NCI-H510A (cell line): ENCODE results near the gene SUMO4.
"Not testable (repeated sequence)": the region's sequence is repeated elsewhere in the genome, so short reads cannot be mapped to it uniquely, and the experiment has no call there.

Experiments used
- DNase-seq: peaks from one replicate; lab custom pipeline; 2025; lab: John Stamatoyannopoulos, UW

Gene SUMO4

GRCh38 chr6:149431905-149432775, 32.1 kb downstream of the SUMO4 start:
- DNase-seq, result peak; percentile 29

DNA sequence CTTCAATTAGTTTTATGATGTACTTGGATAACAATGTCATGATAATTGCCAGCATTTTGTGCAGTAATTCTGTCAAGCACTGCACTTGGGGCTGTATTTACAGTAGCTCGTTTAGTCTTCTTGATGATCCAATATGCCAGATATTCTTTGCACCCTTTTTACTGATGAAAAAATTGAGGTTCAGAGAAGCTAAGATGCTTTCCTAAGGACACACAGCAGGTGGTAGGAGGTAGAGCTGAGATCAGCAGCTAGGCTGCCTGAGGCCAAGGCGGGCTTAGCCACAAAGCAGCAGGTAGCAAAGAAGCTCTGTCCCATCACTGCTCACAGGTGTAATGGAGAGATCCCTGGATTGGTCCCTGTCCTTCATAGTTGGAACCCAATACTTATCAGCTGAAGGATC, 33.3 kb downstream of the SUMO4 start:
- DNase-seq, result no peak

GRCh38 chr6:149433881-149434280, 33.8 kb downstream of the SUMO4 start:
- no peak for DNase-seq

DNA sequence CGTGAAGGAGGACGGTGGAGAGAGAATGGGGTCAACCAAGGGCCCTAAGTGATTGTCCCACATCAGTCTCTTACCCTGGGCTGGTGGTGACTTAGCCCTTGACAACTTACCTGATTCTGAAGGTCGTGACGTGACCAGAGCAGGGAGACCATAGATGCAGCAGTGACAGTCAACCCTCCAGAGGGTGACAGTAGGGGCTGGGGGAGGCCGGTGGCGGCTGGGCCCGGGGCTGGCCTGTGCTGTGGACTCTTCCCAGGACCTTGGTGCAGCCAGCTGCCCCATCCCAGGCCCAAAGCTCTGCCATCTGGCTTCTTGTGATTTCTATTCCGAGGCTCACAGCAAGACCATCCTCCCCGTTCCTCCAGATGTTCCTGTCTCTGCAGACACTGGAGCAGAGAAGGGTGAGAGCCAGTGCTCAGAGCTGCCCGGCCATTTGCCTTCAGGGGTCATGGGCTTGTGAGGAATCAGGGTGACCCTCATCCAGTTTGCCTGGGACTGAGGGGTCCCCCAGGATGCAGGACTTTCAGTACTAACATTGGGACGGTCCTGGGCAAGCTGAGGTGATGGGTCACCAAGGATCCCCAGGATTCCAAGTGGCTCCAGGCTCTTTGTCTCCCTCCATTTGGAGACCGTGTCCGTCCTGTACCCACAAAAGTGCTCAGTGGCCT, 36.0 kb downstream of the SUMO4 start:
- DNase-seq, result no peak

DNA sequence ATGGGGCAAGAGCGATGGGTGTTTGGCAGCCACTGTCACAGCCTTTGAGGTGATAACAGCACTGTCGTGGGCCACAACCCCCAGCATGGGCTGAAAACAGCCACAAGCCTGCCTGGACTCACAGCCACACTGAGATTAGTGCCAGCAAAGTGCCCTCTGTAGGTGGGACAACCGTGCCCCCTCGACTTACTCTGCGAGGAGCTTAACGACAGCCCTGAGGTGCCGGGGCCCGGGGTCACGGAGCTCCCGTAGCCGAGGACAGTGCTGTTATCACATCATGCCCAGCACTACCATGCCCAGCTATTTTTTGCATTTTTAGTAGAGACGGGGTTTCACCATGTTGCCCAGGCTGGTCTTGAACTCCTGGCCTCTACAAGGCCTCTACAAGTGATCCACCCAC, 36.6 kb downstream of the SUMO4 start:
- no peak for DNase-seq

DNA sequence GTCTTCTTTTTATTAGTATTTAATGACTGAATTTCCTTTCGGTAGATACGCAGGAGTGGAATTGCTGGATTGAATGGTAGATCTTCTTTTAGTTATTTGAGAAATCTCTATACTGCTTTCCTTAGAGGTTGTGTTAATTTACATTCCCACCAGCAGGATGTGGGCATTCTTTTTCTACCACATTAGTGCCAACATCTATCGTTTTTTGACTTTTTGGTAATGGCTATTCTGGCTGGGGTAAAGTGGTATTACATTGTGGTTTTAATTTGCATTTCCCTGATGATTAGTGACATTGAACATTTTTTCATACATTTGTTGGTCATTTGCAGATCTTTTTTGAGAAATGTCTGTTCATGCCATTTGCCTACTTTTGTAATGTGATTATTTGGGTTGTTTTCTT, 37.1 kb downstream of the SUMO4 start:
- no peak for DNase-seq

DNA sequence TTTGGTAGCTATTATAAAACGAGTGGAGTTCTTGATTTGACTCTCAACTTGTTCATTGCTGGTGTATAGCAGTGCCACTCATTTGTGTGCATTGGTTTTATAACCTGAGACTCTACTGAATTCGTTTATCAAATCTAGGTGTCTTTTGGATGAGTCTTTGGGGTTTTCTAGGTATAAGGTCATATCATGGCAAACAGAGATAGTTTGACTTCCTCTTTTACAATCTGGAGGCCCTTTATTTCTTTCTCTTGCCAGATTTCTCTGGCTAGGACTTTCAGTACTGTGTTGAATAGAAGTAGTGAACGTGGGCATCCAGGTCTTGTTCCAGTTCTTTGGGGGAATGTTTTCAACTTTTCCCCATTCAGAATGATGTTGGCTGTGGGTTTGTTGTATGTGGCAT, 38.8 kb downstream of the SUMO4 start:
- DNase-seq, result no peak

- DNase-seq, result no peak
Measured at GRCh38 chr6:149439626-149440025, 39.6 kb downstream of the SUMO4 start.

DNA sequence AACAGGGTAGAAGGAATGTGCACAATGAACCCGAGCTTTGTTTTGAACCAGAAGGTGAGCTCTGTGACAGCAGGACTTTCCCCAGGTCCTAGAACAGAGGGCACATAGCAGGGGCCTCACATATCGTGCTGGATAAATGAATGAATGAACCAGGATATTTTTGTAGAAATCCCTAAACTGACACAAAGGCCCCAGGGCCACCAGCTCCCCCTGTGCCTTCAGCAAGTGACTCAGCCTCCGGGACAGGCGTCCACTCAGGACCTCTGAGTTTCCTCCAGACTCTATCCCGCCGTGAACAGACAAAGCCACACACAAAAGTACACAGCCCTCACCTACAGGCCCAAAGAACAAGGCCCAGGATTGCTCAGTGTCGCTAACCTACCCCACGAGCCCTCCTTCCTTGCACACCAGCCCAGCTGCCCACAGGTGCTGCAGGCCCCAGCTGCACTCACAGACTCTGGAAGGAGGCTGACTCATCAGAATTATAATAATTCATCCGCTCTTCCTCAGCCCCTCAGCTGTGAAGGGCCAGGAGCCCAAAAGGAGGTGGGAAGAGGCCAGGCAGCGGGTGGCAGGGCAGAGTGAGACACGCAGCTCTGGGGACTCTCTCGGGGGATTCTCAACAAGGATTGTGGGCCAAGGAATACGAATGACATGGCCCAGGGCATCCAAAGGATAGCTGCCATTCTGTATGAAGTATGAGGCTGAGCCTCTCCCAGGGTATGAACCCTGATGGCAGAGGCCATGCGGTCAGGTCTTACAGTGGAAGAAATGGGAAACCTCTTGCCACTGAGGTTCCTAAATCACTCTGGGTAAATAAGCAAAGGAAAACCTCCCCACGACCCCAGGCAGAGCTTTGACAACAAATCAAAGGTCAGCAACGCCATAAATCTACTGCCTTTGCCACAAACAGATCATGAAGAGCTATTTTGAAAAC, 40.9 kb downstream of the SUMO4 start:
- DNase-seq, result no peak

DNA sequence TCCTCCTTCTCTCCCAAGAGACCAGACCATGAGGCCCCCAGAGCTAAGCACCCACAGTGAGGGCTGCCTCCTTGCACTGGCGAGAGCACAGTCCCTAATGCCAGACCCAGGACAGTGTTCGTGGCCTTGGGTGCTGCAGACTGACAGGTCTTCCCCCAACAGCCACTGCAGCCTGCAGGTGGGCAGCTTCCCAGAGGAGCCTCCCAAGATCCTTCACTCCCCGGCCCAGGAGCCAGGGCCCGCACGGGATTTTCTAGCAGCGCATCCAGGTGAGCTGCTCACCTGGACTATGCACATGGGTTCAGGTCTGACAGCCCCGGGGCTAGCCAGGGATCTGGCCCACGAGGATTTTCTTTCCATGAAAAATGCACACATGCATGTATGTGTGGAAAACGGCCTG, 41.7 kb downstream of the SUMO4 start:
- DNase-seq, result no peak

DNA sequence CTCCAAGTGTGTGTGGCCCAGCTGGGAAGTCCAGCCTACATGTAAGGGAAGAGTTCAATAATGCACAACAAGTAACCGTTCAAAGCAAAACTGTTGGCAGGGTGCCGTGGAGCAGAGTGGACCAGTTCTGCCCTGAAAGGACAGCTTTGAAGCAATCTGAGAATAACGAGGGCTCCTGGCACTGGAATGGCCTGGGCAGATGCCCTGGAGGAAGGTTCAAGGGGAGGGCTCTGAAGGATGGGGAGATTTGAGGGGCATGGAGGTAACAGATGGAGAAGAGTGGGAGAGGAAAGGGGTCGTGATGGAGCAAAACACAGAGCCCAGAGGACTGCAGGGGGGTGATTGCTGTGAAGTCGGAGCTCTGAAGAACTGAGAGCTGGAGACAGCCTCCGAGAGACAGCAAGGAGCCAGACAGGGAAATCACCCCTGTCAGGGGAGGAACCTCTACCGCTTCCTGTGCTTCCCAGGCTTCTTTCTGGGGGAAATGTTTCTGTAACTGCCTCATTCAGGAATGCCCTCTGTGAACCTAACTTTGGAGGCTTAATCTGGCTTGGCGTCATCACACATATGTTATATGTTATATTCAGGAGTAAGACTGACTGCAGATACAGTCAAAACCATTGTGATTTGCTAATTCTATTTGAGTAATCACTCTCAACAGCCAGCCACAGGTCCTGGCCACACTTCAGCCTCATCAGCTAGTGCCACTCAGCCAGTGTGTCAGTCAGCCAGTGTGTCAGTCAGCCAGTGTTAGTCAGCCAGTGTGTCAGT, 43.5 kb downstream of the SUMO4 start:
- DNase-seq, result no peak

DNA sequence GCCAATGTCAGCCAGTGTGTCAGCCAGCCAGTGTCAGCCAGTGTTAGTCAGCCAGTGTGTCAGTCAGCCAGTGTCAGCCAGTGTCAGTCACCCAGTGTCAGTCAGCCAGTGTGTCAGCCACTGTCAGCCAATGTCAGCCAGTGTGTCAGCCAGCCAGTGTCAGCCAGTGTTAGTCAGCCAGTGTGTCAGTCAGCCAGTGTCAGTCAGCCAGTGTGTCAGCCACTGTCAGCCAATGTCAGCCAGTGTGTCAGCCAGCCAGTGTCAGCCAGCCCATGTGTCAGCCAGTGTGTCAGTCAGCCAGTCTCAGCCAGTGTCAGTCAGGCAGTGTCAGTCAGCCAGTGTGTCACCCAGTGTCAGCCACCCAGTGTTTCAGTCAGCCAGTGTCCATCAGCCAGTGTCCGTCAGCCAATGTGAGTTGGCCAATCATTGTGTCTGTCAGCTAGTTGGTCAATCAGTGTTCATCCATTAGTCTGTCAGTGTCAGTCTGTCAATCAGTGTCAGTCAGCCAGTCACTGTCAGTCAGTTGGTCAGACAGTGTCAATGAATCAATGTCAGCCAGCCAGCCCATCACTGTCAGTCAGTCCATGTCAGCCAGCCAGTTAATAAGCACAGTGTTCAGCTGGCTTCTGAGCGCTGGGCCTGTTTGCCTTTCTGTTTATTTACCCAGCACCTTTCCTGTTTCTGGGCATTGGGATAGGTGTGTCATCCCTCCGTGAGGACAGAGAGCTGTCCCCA, 44.5 kb downstream of the SUMO4 start:
- not testable (repeated sequence) for DNase-seq

- DNase-seq, result no peak
Measured at GRCh38 chr6:149445095-149445466, 45.0 kb downstream of the SUMO4 start.

GRCh38 chr6:149445573-149445972, 45.5 kb downstream of the SUMO4 start:
- DNase-seq, result no peak

DNA sequence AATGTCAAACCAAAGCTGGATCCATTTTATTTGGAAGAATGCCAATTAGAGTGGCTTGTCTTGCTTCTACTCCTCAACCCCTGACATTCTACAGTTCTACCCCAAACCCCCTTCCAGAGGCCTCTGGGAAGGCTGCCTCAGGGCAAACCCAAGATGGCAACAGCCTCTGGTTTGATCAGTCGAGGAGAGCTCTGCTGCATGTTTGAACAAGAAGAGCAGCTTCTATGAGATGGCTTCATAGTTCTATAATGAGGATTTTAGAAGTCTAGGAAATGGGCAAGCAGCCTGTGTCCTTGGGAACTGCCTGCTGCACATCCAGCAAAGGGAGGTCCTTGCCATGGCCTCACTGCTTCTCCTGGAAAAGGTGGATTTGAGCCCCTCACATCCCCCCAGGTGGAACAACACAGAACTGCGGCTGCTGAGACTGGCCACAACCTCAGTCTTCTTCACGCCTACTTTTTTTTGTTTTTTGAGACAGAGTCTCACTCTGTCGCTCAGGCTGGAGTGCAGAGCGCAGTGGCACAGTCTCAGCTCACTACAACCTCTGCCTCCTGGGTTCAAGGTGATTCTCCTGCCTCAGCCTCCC, 46.8 kb downstream of the SUMO4 start:
- DNase-seq, result no peak

DNA sequence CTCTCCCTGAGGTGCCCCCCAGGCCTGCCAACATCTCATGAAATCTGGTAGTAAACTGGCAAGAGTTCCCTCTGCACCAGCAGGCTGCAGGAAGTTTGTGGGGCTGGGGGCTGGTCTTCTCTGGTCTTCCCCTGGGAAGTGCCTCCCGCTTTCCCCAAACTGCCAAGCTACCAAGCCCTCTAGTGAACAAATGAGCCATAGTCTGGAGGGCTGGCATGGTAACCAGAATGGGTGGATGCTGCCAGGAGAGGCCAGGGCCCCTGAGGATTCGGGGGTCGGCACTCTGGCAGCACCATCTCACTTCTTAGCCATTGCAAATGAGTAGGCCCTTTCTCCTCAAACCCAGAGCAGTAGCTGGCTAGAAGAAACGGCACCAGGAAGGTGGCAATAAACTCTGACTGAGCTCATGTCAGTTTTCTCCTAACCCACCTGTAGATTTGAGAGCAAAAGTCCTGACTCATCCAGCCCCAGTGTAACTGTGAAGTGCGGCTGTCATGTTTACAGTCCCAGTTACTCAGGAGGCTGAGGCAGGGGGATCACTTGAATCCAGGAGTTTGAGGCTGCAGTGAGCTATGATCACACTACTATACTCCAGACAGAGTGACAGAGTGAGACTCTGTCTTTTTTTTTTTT, 48.9 kb downstream of the SUMO4 start:
- no peak for DNase-seq

GRCh38 chr6:149449831-149450678, 50.0 kb downstream of the SUMO4 start:
- DNase-seq, result no peak
